HG03280 (cell line): Measurements from ENCODE around the gene FALEC.
A peak's percentile ranks its signal among the peaks of the same experiment; 100 is the strongest.

Experiments
- ATAC-seq: cut with Tn5 transposase; IDR thresholded peaks from one replicate; pipeline ENCODE4 v1.9.1; 2021; ENCODE audit warnings: mild to moderate bottlenecking, moderate library complexity; ENCODE audit not compliant: unreplicated experiment

Gene FALEC

GRCh38 chr1:150515328-150516049 lies at the start of gene FALEC:
Gene FALEC (plus strand): TSS chr1:150515752.
- ATAC-seq = peak; percentile 97

- no peak for ATAC-seq
These were observed 48.6 kb upstream of the FALEC start for GRCh38 chr1:150466964-150467363.

GRCh38 chr1:150469291-150469690 lies 46.3 kb upstream of the FALEC start:
- no peak for ATAC-seq

- no peak for ATAC-seq
These were observed 42.9 kb upstream of the FALEC start for GRCh38 chr1:150472601-150473200.

GRCh38 chr1:150473659-150474058 lies 41.9 kb upstream of the FALEC start:
- ATAC-seq = no peak

- ATAC-seq = no peak
These were observed 40.7 kb upstream of the FALEC start for GRCh38 chr1:150474869-150475268.

- ATAC-seq = no peak
These were observed 38.8 kb upstream of the FALEC start for GRCh38 chr1:150476754-150477153.

GRCh38 chr1:150477320-150477719 lies 38.2 kb upstream of the FALEC start:
- ATAC-seq = no peak

- ATAC-seq = no peak
These were observed 37.8 kb upstream of the FALEC start for GRCh38 chr1:150477733-150478132.

- ATAC-seq = no peak
These were observed 36.2 kb upstream of the FALEC start for GRCh38 chr1:150479370-150479769.

GRCh38 chr1:150479927-150480352 lies 35.6 kb upstream of the FALEC start:
- ATAC-seq = no peak

GRCh38 chr1:150484431-150484830 lies 31.1 kb upstream of the FALEC start:
- ATAC-seq = no peak

- ATAC-seq = no peak
These were observed 30.7 kb upstream of the FALEC start for GRCh38 chr1:150484861-150485260.

GRCh38 chr1:150486966-150487762 lies 28.4 kb upstream of the FALEC start, which contains the start of gene TARS2:
Gene TARS2 (plus strand): TSS chr1:150487419. CDS start chr1:150487451, 32 bp downstream.
- ATAC-seq = peak; percentile 100

- no peak for ATAC-seq
These were observed 27.8 kb upstream of the FALEC start for GRCh38 chr1:150487763-150488115.

GRCh38 chr1:150493175-150493574 lies 22.4 kb upstream of the FALEC start:
- no peak for ATAC-seq

GRCh38 chr1:150498342-150498741 lies 17.2 kb upstream of the FALEC start:
- no peak for ATAC-seq

GRCh38 chr1:150505431-150505830 lies 10.1 kb upstream of the FALEC start:
- ATAC-seq = no peak

- no peak for ATAC-seq
These were observed 7.4 kb upstream of the FALEC start, which contains the start of gene ECM1 for GRCh38 chr1:150507912-150508864. Gene ECM1 (plus strand): TSS chr1:150508109. CDS start chr1:150508210, 101 bp downstream.

- no peak for ATAC-seq
These were observed 6.6 kb upstream of the FALEC start for GRCh38 chr1:150508982-150509381.

- no peak for ATAC-seq
These were observed 4.0 kb upstream of the FALEC start for GRCh38 chr1:150511551-150511950.
